GM12865 (cell line): Measurements from ENCODE around the gene DNAJC3.

Experiments
- DNase-seq: peaks from one replicate; pipeline ENCODE4 v3.0.0; 2010; ENCODE audit warnings: low read depth
- H3K4me3 ChIP-seq: 2 replicates; pipeline ENCODE4 v1.5.1; 2011; ENCODE audit warnings: mild to moderate bottlenecking, low read depth, low read length, control low read depth
- TF ChIP-seq, protein P1 (sequence below): IDR thresholded peaks from 2 replicates; pipeline ENCODE4 v1.5.1; 2011; ENCODE audit warnings: low read length, control low read depth, low read depth, inconsistent platforms; ENCODE audit not compliant: insufficient read depth; ENCODE audit errors: missing control alignments

The DNAJC3 gene

DNA sequence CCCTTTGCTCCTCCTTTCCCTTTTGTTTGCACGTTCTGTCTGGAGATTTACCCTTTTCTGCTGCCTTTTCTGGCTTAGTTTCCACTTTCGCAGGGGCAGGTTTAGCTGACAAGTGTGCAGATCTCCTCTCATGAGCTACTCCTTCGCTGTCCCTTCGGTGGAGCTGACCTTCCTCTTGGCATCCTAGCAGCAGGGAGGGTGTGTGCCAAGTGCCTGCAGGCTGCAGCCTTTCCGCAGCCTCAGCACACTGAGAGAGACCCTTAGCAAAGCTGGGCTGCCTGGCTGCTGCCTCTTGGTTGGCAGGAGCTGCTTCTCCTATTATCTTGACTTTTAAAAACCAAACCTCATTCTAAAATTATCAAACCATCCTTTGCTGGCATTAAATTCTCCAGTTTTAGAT lies 132.5 kb downstream of the DNAJC3 start:
- no peak for DNase-seq
- no peak overlapping the region for H3K4me3 ChIP-seq
- TF ChIP-seq, protein P1, sequence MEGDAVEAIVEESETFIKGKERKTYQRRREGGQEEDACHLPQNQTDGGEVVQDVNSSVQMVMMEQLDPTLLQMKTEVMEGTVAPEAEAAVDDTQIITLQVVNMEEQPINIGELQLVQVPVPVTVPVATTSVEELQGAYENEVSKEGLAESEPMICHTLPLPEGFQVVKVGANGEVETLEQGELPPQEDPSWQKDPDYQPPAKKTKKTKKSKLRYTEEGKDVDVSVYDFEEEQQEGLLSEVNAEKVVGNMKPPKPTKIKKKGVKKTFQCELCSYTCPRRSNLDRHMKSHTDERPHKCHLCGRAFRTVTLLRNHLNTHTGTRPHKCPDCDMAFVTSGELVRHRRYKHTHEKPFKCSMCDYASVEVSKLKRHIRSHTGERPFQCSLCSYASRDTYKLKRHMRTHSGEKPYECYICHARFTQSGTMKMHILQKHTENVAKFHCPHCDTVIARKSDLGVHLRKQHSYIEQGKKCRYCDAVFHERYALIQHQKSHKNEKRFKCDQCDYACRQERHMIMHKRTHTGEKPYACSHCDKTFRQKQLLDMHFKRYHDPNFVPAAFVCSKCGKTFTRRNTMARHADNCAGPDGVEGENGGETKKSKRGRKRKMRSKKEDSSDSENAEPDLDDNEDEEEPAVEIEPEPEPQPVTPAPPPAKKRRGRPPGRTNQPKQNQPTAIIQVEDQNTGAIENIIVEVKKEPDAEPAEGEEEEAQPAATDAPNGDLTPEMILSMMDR, result no peak

- no peak overlapping the region for H3K4me3 ChIP-seq
- TF ChIP-seq, protein P1, result no peak
- DNase-seq, result no peak
Observed at GRCh38 chr13:95813139-95813538, 136.2 kb downstream of the DNAJC3 start.

DNA sequence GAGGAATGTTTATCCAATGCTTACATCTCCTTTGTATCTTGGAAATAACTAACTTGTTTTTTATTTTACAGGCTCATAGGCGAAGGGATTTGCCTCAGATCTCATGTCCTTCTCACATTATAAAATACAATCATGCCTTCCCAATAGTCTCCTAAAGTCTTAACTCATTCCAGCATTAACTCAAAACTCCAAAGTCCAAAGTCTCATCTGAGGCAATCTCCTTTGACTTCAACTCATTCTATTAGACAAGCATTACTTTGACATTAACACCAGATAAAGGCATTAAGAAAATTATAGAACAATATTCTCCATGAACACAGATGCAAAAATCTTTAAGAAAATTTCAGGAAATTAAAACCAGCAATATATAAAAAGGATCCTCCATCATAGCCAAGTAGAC lies 137.6 kb downstream of the DNAJC3 start:
- H3K4me3 ChIP-seq, result no peak overlapping the region
- TF ChIP-seq, protein P1, result no peak
- DNase-seq, result no peak

DNA sequence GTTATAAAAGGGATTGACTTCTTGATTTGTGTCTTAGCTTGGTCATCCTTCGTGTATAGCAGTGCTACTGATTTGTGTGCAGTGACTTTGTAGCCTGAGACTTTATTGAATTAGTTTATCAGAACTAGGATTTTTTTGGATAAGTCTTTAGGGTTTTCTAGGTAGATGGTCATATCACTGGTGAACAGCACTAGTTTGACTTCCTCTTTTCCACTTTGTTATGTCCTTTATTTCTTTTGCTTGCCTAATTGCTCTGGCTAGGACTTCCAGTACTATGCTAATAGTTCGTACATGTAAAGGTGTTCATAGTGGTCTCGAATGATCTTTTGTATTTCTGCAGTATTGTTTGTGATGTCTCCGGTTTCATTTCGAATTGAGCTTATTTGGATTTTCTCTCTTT lies 145.4 kb downstream of the DNAJC3 start:
- TF ChIP-seq, protein P1, result no peak
- no peak for DNase-seq
- H3K4me3 ChIP-seq, result no peak overlapping the region

DNA sequence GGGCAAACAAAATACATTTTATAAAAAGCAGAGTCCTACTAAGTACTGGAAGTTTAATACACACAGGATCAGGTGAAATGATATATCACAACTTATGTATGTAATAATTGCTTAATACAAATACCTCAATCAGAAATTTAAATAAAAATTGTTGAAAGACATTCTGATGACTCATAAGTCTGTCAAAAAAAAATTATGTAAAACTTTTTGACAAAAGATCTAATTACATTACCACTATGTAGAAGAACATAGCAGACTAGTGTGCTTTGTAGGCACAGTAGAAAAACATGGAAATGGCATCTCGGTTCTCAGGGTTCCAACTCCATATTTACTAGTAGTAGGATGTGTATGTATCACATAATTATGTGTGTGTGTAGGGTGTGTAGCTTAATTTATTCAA lies 156.2 kb downstream of the DNAJC3 start:
- TF ChIP-seq, protein P1, result no peak
- no peak overlapping the region for H3K4me3 ChIP-seq
- no peak for DNase-seq

DNA sequence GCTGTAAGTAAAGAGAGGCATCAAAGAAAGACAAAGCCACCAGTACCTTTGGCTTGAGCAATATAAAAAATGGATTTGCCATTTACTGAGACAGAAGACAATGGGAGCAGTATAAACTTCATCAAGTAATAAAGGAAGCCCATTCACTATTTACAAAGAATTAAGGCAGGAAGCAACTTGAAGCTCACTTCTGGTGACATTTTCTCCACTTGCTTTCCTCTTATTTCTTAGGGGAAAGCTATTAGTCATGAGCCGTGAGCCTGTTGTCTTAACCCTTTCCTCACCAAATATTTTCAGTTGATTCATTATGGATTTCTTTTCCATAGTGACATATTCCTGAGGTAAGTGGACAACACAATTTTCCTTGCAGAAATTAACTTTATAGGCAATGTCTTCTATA lies 156.8 kb downstream of the DNAJC3 start:
- TF ChIP-seq, protein P1, result no peak
- DNase-seq, result no peak
- H3K4me3 ChIP-seq, result no peak overlapping the region

- H3K4me3 ChIP-seq, result no peak overlapping the region
- peak; percentile 69 for DNase-seq
- TF ChIP-seq, protein P1, result peak; percentile 86
Observed at GRCh38 chr13:95834134-95834765, 157.3 kb downstream of the DNAJC3 start.
